Measurements from ENCODE around the gene NKX2-4.

DNA sequence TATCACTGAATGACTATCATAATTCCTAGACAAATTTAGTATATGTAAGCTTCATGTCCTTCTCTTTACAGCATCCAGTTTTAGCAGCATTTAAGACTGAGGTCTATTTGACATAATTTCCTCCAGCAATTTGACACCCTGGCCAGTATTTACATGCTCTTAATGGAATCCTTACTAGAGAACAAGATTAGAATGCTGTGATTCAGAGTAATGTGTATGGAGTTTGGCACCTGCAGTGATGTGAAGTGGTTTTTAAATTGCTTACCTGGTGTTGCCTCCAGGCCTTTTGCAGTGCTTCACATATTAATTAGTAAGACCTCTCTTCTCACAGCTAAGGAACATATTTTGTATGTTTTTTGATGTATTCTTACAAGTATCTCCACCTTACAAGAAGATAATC is 9.8 kb downstream of the NKX2-4 start:
- TF ChIP-seq, protein P1, sequence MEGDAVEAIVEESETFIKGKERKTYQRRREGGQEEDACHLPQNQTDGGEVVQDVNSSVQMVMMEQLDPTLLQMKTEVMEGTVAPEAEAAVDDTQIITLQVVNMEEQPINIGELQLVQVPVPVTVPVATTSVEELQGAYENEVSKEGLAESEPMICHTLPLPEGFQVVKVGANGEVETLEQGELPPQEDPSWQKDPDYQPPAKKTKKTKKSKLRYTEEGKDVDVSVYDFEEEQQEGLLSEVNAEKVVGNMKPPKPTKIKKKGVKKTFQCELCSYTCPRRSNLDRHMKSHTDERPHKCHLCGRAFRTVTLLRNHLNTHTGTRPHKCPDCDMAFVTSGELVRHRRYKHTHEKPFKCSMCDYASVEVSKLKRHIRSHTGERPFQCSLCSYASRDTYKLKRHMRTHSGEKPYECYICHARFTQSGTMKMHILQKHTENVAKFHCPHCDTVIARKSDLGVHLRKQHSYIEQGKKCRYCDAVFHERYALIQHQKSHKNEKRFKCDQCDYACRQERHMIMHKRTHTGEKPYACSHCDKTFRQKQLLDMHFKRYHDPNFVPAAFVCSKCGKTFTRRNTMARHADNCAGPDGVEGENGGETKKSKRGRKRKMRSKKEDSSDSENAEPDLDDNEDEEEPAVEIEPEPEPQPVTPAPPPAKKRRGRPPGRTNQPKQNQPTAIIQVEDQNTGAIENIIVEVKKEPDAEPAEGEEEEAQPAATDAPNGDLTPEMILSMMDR (IDR thresholded peaks at IDR 0.05) = no peak
- no peak for TF ChIP-seq POLR2A (IDR thresholded peaks at IDR 0.05)
